Activated CD8-positive, alpha-beta memory T cell treated with anti-CD3 and anti-CD28 coated beads for 36 hours (primary cell): ENCODE data around the gene HK2. TPM values are rescaled to one million over a fixed set of nuclear protein-coding genes. Genes with fewer than 3 reads are reported as not detected.

Experiments used
- CTCF ChIA-PET: fragments of 350-600 bp; sonication (Branson Sonifier 250); formaldehyde crosslinking; loops from one replicate; lab custom pipeline; 2021; ENCODE audit warnings: antibody characterized with exemption; lab: Charles Lee
- POLR2A ChIA-PET: fragments of 350-600 bp; sonication (Branson Sonifier 250); formaldehyde crosslinking; loops from one replicate; lab custom pipeline; 2021; ENCODE audit warnings: antibody characterized with exemption; lab: Charles Lee
- total RNA-seq, 2 experiments: library from RNA; stranded (reverse); gene quantifications; one replicate each; pipeline ENCODE4 v1.2.3, GENCODE V29; 2021

HK2 gene
- total RNA-seq, 2 experiments from 2014 or later, result 104 to 107 TPM

DNA sequence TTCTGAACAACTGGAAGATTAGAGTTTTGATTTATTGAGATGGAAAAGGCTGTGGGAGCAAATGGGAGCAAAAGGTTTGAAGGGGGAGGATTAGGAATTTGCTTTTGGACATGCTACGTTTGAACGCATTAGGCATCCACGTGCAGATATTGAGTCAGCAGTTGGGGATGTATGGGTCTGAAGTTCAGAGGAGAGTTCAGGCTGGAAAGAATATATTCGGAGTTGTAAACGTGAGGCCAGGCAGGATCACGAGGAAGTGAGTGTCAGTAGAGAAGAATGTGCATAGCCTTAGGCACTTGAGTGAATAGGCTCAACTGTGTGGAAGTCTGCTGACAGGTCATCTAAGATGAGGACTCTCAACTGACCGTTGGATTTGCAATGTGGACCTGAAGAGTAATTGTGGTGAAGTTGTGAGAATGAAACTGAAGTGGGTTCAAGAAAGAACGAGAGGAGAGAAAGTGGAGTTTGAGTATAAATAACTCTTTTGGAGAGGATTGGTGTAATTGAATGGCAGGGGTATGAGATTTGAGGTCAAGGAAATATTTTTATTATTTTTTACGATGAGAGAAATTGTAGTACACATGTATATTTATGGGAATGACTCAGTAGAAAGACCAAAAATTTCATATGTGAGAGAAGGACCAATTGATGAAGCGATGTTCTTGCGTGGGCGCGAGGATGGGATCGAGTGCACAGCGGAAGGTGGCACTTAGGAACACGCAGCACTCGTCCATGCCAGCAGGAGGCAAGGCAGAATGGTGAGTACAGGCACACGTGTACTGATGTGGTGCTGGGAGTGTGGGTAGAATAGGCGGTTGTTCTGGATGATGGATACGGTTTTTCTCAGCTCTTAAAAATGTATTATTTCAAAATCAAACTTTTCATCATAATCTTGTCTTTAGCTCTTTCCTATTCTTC lies 84.0 kb downstream of the HK2 start:
- POLR2A ChIA-PET, result no interaction called here
- CTCF ChIA-PET, result no interaction called here

DNA sequence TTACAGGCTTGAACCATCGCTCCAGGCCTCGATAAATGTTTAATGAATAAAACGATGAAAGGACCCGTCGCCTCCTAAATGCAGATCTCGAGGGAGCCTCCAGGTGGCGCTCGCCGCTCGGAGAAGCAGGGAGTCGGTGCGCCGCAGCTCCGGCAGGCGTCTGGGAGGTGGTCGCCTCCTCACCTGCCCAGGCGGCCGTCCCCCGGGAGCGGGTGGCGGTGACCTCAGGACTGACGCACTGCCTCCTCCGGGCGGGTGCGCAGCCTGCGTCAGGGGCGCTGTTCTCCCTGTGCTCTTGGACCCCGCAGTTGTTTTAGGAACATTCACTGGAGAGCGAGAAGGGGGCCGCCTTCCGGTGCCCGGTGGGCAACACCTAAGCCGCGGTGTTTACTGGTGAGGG lies 85.9 kb downstream of the HK2 start:
- ChIA-PET CTCF (interaction anchor here (0.6 to 1.2 kb wide), 5 partner anchors 12 to 690 kb away, joined by 3 to 4 read pairs (median 3); no protein-coding TSS in a partner anchor), POLR2A (no interaction called here)

DNA sequence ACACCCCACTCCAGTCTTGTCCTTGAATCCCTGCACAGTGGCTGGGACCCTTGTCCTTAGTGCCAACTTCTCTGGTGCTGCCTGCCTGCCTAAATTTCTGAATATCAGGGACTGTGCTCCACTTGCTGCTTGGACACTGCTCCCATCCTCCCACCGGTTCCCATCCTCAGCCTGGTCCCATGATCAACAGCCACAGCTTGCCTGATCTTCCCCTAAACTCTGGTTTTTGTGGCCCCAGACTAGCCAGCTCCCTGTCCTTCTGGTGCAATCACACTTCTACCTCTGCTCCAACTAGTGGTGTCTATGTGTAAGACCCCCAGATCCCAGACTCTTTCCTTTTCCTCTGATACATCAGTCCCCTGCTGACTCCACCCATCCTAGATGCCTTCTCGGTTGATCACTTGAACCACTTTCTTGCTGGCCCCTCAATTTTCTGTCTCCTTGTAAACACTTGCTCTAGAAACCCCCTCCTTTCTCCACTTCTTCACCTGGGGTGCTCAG lies 87.4 kb downstream of the HK2 start:
- CTCF ChIA-PET, result no interaction called here
- POLR2A ChIA-PET, result no interaction called here

GRCh38 chr2:74922592-74923227 lies 88.8 kb downstream of the HK2 start:
- CTCF ChIA-PET, result interaction anchor here (0.8 kb wide), 1 partner anchor 374 kb away, joined by 5 read pairs; no protein-coding TSS in a partner anchor
- POLR2A ChIA-PET, result no interaction called here

DNA sequence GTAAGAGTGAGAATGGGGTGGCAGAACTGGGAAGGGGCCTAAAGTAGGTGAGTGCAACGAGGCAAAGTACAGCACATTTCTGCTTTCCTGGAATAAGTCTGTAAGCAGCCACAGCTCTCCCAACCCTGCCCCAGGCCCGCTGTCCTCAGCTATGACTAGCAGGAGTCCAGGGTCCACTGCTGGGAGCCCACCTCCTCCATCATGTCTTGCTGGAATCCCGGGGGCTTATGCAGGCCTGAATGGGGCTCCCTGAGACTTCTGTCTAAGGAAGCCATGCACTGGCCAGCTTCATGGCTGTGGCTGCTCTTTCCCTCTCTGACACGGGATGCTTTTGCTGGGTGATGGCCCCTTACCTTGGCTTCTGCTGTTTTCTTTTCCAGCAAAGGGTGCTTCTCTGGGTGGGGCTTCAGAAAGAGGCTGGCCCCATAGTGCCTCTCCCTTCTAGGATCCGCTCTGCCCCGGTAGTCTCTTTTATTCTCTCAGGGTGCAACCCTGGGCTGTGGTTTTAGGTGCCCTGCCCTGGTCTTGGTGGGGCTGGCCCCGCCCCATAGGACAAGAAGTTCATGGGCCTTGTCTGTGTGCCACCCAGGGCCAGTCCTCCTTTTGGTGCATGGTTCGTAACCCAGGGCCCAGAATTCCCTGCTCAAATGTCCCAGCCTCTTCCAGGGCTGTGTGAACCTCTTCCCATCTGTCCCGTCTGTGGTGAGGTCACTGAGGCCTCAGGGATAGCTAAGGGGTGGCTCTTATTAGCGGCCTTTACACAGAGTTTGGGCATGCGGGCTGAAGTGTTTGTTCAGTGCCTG lies 90.7 kb downstream of the HK2 start:
- ChIA-PET POLR2A (no interaction called here), CTCF (no interaction called here)

DNA sequence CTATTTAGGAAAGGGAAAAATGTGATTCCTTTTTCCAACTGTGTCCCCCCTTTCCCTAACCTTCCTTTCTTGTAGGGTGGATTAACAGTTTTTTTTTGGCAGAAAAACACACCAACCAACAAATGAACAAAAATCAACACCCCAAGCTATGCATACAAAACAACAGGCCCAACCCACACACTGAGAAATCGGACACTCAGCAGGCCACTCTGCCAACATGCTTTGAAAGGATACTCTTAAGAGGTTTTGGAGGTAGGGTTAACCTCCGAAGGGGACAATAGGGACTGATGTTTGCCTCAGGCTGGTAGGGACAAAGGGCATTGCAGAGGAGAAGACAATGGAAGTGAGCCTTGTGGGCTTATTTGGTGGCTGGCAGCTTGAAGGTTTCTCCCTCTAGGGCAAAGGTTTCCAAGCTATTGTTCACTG lies 91.4 kb downstream of the HK2 start:
- POLR2A ChIA-PET, result interaction anchor here (0.6 kb wide), 1 partner anchor 86 kb away, joined by 4 read pairs; no protein-coding TSS in a partner anchor
- CTCF ChIA-PET, result no interaction called here

GRCh38 chr2:74927621-74928020 lies 93.7 kb downstream of the HK2 start:
- ChIA-PET POLR2A (no interaction called here), CTCF (no interaction called here)

GRCh38 chr2:74930811-74931486 lies 97.0 kb downstream of the HK2 start:
- ChIA-PET CTCF (no interaction called here), POLR2A (no interaction called here)

GRCh38 chr2:74931940-74932339 lies 98.0 kb downstream of the HK2 start:
- ChIA-PET POLR2A (no interaction called here), CTCF (no interaction called here)

DNA sequence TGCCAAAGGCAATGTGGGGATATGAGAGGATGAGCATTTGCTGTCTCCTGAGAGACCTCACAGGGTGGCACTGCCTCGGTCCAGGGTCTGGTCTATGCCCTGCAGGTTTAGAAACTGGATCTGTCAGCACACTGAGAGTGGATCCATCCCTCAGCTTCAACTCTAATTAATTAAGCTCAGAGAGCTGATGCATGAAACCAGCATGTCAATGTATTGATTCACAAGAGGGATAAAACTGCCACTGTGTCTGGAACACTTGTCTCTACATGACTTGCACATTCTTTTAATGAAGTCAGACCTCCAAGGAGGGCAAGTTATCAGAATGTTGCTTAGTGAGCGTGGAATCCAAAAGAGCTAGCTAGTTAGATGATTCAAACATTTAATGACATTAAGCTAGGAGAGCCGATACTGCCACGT lies 102.1 kb downstream of the HK2 start:
- CTCF ChIA-PET, result interaction anchor here (1.0 kb wide), 1 partner anchor 16 kb away, joined by 3 read pairs; no protein-coding TSS in a partner anchor
- POLR2A ChIA-PET, result no interaction called here

GRCh38 chr2:74937221-74937880 lies 103.4 kb downstream of the HK2 start:
- ChIA-PET CTCF (no interaction called here), POLR2A (no interaction called here)

DNA sequence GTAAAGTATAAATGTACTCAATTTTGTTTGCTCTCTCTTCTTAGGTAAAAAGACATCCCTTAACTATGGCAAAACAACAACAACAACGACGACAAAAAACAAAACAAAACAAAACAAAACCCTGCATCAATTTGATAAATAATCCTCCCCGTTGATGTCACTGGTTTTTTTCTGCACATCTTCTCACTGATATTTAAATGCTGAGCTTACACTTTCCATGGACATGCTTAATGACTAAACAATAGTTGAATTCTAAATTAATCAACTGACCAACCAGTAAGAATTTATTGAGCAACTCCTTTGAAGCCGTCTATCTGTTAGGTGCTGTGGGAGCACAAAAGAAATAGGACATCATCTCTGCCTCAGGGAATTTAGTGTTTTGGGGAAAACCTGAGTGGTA lies 104.3 kb downstream of the HK2 start:
- CTCF ChIA-PET, result no interaction called here
- POLR2A ChIA-PET, result no interaction called here

DNA sequence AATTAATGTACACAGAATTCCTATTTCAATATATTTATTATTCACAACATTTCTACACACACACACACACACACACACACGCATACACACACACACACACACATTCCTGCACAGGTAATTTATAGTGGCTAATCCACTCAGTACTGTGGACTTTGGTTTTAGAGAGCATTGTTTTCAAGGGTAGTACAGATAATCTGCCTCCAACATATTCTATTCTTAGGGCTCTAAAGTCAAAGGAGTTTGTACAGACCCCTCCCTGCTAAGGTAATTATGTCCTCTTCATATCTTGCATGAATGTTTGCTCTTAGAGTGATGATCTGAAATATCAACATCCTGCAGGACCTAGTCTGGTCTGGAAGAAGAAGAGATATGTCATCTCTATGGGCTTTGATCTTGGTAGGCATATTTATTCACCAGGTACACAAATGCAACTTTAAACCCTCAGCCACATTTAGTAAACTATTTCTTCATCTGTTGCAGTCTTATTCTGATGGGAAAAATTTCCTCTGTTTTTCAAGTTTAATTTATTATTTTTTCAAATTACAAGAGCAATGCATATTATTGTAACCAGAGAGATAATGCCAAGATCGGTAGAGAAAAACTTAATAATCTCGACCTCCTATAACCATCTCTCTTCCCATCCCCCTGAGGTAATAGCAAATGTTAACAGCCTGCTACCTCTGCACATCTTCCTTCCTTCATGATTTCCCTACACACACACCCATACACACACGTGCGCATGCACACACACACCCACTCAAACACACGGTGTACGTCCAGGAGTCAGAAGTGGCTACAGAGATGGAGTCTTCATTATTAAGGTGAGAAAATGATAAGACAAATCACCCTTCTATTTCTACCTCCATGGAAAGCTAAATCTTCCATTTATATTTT lies 106.2 kb downstream of the HK2 start:
- ChIA-PET POLR2A (no interaction called here), CTCF (no interaction called here)

DNA sequence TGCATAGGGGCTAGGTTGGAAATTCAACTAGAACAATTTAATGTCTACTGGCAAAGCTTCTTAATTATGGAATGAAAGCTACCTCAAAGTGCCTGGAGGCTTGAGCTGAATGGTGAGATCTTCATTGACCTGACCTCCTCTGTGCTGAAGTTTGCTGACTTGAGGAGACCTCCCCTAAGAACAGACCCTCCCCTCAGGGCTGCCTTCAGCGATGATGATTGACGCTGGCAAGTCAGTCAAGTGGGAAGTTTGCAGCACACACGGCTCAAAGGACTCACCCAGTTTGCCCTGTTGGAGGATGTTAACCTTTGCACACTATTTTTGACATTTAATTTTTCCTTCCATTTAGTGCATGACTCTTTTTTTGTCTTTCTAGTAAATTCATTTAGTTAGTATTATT lies 107.4 kb downstream of the HK2 start:
- CTCF ChIA-PET, result no interaction called here
- POLR2A ChIA-PET, result no interaction called here

- CTCF ChIA-PET, result no interaction called here
- POLR2A ChIA-PET, result no interaction called here
Observed at GRCh38 chr2:74942263-74942662, 108.3 kb downstream of the HK2 start.
